CD14-positive monocyte (primary cell): ENCODE results near the gene TM7SF3. TPM values are rescaled to one million over a fixed set of nuclear protein-coding genes. Genes with fewer than 3 reads are reported as not detected.

Source experiments
- DNase-seq, 3 donors: peaks; one replicate each; pipeline ENCODE4 v3.0.0-alpha.2; 2011 to 2022
- H2AFZ ChIP-seq: 2 replicates; pipeline ENCODE4 v1.6.0; 2012; ENCODE audit warnings: mild to moderate bottlenecking, low read depth, low read length, inconsistent platforms; ENCODE audit not compliant: insufficient read depth, poor library complexity, severe bottlenecking
- H3K27ac ChIP-seq, 2 donors: 1 replicate in 1 of 2; 2 replicates in 1 of 2; pipeline ENCODE4 v1.5.1; 2012 to 2013; ENCODE audit warnings: low read length in 2 of 2, control low read depth in 1 of 2, inconsistent platforms in 1 of 2, low read depth in 1 of 2, mild to moderate bottlenecking in 1 of 2
- H3K27me3 ChIP-seq, 2 donors: one replicate each; pipeline versions ENCODE4 v1.6.0 to v1.6.1; 2011 to 2013; ENCODE audit warnings: low read length in 2 of 2; ENCODE audit not compliant: control insufficient read depth in 2 of 2, insufficient read depth in 2 of 2
- H3K36me3 ChIP-seq, 2 donors: replicated peaks in 1 of 2; 1 replicate in 1 of 2; 2 replicates in 1 of 2; pipeline versions ENCODE4 v1.5.1 to v1.6.1; 2012 to 2013; ENCODE audit warnings: low read length in 2 of 2, control low read depth in 1 of 2, inconsistent platforms in 1 of 2, mild to moderate bottlenecking in 1 of 2; ENCODE audit not compliant: insufficient read depth in 2 of 2, control insufficient read depth in 1 of 2
- H3K4me1 ChIP-seq, 2 donors: 1 replicate in 1 of 2; 2 replicates in 1 of 2; pipeline versions ENCODE4 v1.5.1 to v1.6.1; 2012 to 2013; ENCODE audit warnings: low read length in 2 of 2, control low read depth in 1 of 2, inconsistent platforms in 1 of 2, mild to moderate bottlenecking in 1 of 2, moderate library complexity in 1 of 2; ENCODE audit not compliant: insufficient read depth in 2 of 2, control insufficient read depth in 1 of 2
- H3K4me2 ChIP-seq: replicated peaks from 2 replicates; pipeline ENCODE3; 2012; ENCODE audit warnings: low read length, moderate library complexity, mild to moderate bottlenecking; ENCODE audit not compliant: poor library complexity, severe bottlenecking; ENCODE audit errors: extremely low read depth
- H3K4me3 ChIP-seq, 3 experiments: fragments of 200-600 bp in 1 of 3; sonication (generic) in 1 of 3; replicated peaks in 1 of 3; 1 replicate in 2 of 3; 2 replicates in 1 of 3; pipeline ENCODE4 v1.5.1; 2011 to 2013; ENCODE audit warnings: low read length in 3 of 3, mild to moderate bottlenecking in 3 of 3, control low read depth in 2 of 3, low read depth in 2 of 3, inconsistent platforms in 1 of 3, moderate library complexity in 1 of 3
- H3K79me2 ChIP-seq: 2 replicates; pipeline ENCODE4 v1.6.0; 2012; ENCODE audit warnings: mild to moderate bottlenecking, control low read depth, inconsistent platforms, low read length, moderate library complexity; ENCODE audit not compliant: insufficient read depth
- H3K9ac ChIP-seq: 2 replicates; pipeline ENCODE4 v1.6.0; 2017; ENCODE audit warnings: low read length, mild to moderate bottlenecking; ENCODE audit not compliant: insufficient read depth, poor library complexity, severe bottlenecking
- H3K9me3 ChIP-seq, 2 donors: replicated peaks in 1 of 2; 1 replicate in 1 of 2; 2 replicates in 1 of 2; pipeline versions ENCODE4 v1.5.1 to v1.6.1; 2012 to 2013; ENCODE audit warnings: low read length in 2 of 2, control low read depth in 1 of 2; ENCODE audit not compliant: control insufficient read depth in 1 of 2, insufficient read depth in 1 of 2
- H4K20me1 ChIP-seq: 2 replicates; pipeline ENCODE4 v1.6.0; 2012; ENCODE audit warnings: mild to moderate bottlenecking, low read length, control low read depth, moderate library complexity; ENCODE audit not compliant: insufficient read depth
- H3K27ac Mint-ChIP-seq, 7 donors: one replicate each; pipeline ENCODE4 v1.8.0; 2020; ENCODE audit warnings: mild to moderate bottlenecking in 7 of 7, mixed read lengths in 7 of 7, moderate library complexity in 6 of 7, inconsistent platforms in 2 of 7
- H3K27me3 Mint-ChIP-seq, 3 donors: one replicate each; pipeline ENCODE4 v1.8.0; 2021 to 2022; ENCODE audit warnings: low read depth in 3 of 3, mild to moderate bottlenecking in 3 of 3, mixed read lengths in 3 of 3, moderate library complexity in 3 of 3, inconsistent platforms in 1 of 3
- H3K36me3 Mint-ChIP-seq, 2 donors: one replicate each; pipeline ENCODE4 v1.8.0; 2020; ENCODE audit warnings: mixed read lengths in 2 of 2, inconsistent platforms in 1 of 2, mild to moderate bottlenecking in 1 of 2
- H3K4me1 Mint-ChIP-seq: one replicate; pipeline ENCODE4 v1.8.0; 2020; ENCODE audit warnings: mild to moderate bottlenecking, mixed read lengths
- H3K4me3 Mint-ChIP-seq, 2 donors: one replicate each; pipeline ENCODE4 v1.8.0; 2020; ENCODE audit warnings: mild to moderate bottlenecking in 2 of 2, mixed read lengths in 2 of 2, moderate library complexity in 1 of 2
- H3K9me3 Mint-ChIP-seq, 7 donors: one replicate each; pipeline ENCODE4 v1.8.0; 2020 to 2022; ENCODE audit warnings: mixed read lengths in 7 of 7, mild to moderate bottlenecking in 6 of 7, moderate library complexity in 6 of 7, inconsistent platforms in 2 of 7
- CTCF ChIP-seq: fragments of 200-600 bp; IDR thresholded peaks from one replicate; pipeline ENCODE4 v1.8.0; 2022; ENCODE audit warnings: antibody characterized with exemption, mild to moderate bottlenecking
- WGBS: methylation state at CpG from one replicate; pipeline ENCODE4 v1.1.5; 2013; ENCODE audit warnings: missing lambda C conversion rate; ENCODE audit not compliant: insufficient coverage; 5-methylcytosine and 5-hydroxymethylcytosine counted together
- intact Hi-C, 2 donors: fragments of 100-400 bp; cut with micrococcal nuclease; formaldehyde crosslinking; loops; one replicate each; pipeline versions ENCODE4 v1.15.0 to v1.15.1; 2023
- polyA plus RNA-seq, 3 donors: library from polyadenylated mRNA; depleted of rRNA in 1 of 3; unstranded in 2 of 3; stranded (reverse) in 1 of 3; fragments of 300-500 nt in 2 of 3; fragments of >200 nt in 1 of 3; fragmentation: Illumina TruSeq in 2 of 3; gene quantifications; 1 replicate in 2 of 3; 2 replicates in 1 of 3; pipeline ENCODE4 v1.2.3, GENCODE V29; 2012 to 2021

Gene TM7SF3
- polyA plus RNA-seq, 3 donors: 36.3 to 85.9 (median 71.7) TPM

GRCh38 chr12:26971963-26972362 lies 42.2 kb downstream of the TM7SF3 start:
- H3K79me2 ChIP-seq: no peaks in the 10 kb centered on the region
- no peaks in the 10 kb centered on the region for H3K27me3 ChIP-seq
- DNase-seq: no peak
- WGBS: no CpG with 5 or more reads among the region's 2 CpGs
- no peak overlapping the region for H2AFZ ChIP-seq
- intact Hi-C loops: no loop called here
- Mint-ChIP-seq H3K27ac (no peak overlapping the region), H3K9me3 (no peaks in the 10 kb centered on the region), H3K27me3 (no peaks in the 10 kb centered on the region), H3K4me3 (no peak overlapping the region), H3K4me1 (peaks cover 7% of the 10 kb centered on the region), H3K36me3 (peaks cover 46 to 58% of the 10 kb centered on the region in 2 donors)
- peaks cover 7% of the 10 kb centered on the region in 2 donors for H3K4me1 ChIP-seq
- H3K4me3 ChIP-seq: no peak overlapping the region
- H4K20me1 ChIP-seq: no peaks in the 10 kb centered on the region
- TF ChIP-seq CTCF: no peak
- H3K9ac ChIP-seq: no peak overlapping the region
- H3K9me3 ChIP-seq: no peaks in the 10 kb centered on the region
- peaks cover 44 to 88% of the 10 kb centered on the region in 2 donors for H3K36me3 ChIP-seq
- H3K27ac ChIP-seq: no peak overlapping the region
- H3K4me2 ChIP-seq: no peak overlapping the region

GRCh38 chr12:26970136-26970535 lies 44.0 kb downstream of the TM7SF3 start:
- 100% methylated on average over 1 of the region's 2 CpGs for WGBS
- Histone ChIP-seq H3K4me1 (no peaks in the 10 kb centered on the region), H3K4me2 (no peak overlapping the region), H3K4me3 (no peak overlapping the region), H3K36me3 (peaks cover 37 to 89% of the 10 kb centered on the region in 2 donors), H3K9me3 (no peaks in the 10 kb centered on the region), H2AFZ (no peak overlapping the region), H3K9ac (no peak overlapping the region), H4K20me1 (no peaks in the 10 kb centered on the region), H3K27ac (no peak overlapping the region), H3K27me3 (no peaks in the 10 kb centered on the region), H3K79me2 (no peaks in the 10 kb centered on the region)
- Mint-ChIP-seq H3K27ac (peak overlapping the region in 1 of 7 donors; percentile 51), H3K27me3 (no peaks in the 10 kb centered on the region), H3K36me3 (peaks cover 46 to 62% of the 10 kb centered on the region in 2 donors), H3K4me3 (no peak overlapping the region), H3K9me3 (no peaks in the 10 kb centered on the region), H3K4me1 (no peaks in the 10 kb centered on the region)
- DNase-seq: no peak
- intact Hi-C loops: no loop called here
- no peak for TF ChIP-seq CTCF
